Body of pancreas (tissue), 4 donors: ENCODE results near the gene NT5C. TPM values are rescaled to one million over a fixed set of nuclear protein-coding genes. Genes with fewer than 3 reads are reported as not detected.

Experiments used
- ATAC-seq: fragments of 150-250 bp; one replicate; pipeline ENCODE4 v1.9.1; 2016
- DNase-seq, 4 donors: peaks; one replicate each; pipeline ENCODE4 v3.0.0-alpha.2; 2019
- H3K27ac ChIP-seq, 4 donors: fragments of 200-600 bp; sonication (generic); 1 replicate in 3 of 4; 2 replicates in 1 of 4; pipeline versions ENCODE4 v1.5.1 to v1.6.1; 2016 to 2019; ENCODE audit warnings: mild to moderate bottlenecking in 1 of 4, mixed read lengths in 1 of 4, moderate library complexity in 1 of 4
- H3K27me3 ChIP-seq, 2 donors: fragments of 200-600 bp; sonication (generic); one replicate each; pipeline ENCODE4 v1.6.0; 2016; ENCODE audit warnings: mild to moderate bottlenecking in 1 of 2
- H3K36me3 ChIP-seq, 2 donors: fragments of 200-600 bp; sonication (generic); replicated peaks in 1 of 2; 2 replicates each; pipeline ENCODE4 v1.5.1; 2016; ENCODE audit warnings: low read depth in 2 of 2; ENCODE audit not compliant: insufficient read depth in 1 of 2
- H3K4me1 ChIP-seq: fragments of 200-600 bp; sonication (generic); one replicate; pipeline ENCODE4 v1.6.0; 2016
- H3K4me3 ChIP-seq, 2 donors: fragments of 200-600 bp; sonication (generic); 1 replicate in 1 of 2; 2 replicates in 1 of 2; pipeline ENCODE4 v1.5.1; 2016 to 2019
- H3K9me3 ChIP-seq, 3 donors: fragments of 200-600 bp; sonication (generic); 1 replicate in 2 of 3; 2 replicates in 1 of 3; pipeline ENCODE4 v1.5.1; 2016
- CTCF ChIP-seq, 7 experiments: fragments of 450-650 bp in 4 of 7; fragments of 200-600 bp in 3 of 7; sonication (generic) in 3 of 7; IDR thresholded peaks; one replicate each; pipeline ENCODE4 v1.5.1; 2016 to 2019; ENCODE audit warnings: antibody characterized with exemption in 7 of 7
- POLR2A ChIP-seq, 3 donors: fragments of 450-650 bp; IDR thresholded peaks; one replicate each; pipeline ENCODE4 v1.6.1; 2016; ENCODE audit warnings: antibody characterized with exemption in 3 of 3, mild to moderate bottlenecking in 2 of 3
- WGBS, 2 donors: methylation state at CpG; one replicate each; pipeline ENCODE4 v1.1.5; 2017; 5-methylcytosine and 5-hydroxymethylcytosine counted together
- intact Hi-C: fragments of 100-400 bp; cut with DNase I; formaldehyde crosslinking; loops from one replicate; pipeline ENCODE4 v1.15.1; 2023
- total RNA-seq, 2 donors: library from RNA; depleted of rRNA; stranded (reverse); fragments of >200 nt; gene quantifications; one replicate each; pipeline ENCODE4 v1.1.0, GENCODE V29; 2016

The NT5C gene
- total RNA-seq, 2 donors from 2014 or later: 69.9 to 71.3 TPM

- 91 to 94% methylated on average over 19 to 29 of the region's 31 CpGs for WGBS, 2 donors
These were observed 31.5 kb downstream of the NT5C start for GRCh38 chr17:75099881-75100595.

GRCh38 chr17:75098861-75099260 is 32.7 kb downstream of the NT5C start:
- H3K4me3 ChIP-seq: no peak overlapping the region
- intact Hi-C loops: no loop called here
- no peak overlapping the region for H3K27ac ChIP-seq
- 86 to 88% methylated on average over 7 of the region's 7 CpGs for WGBS, 2 donors
- no peak for ATAC-seq
- TF ChIP-seq CTCF (IDR thresholded peaks at IDR 0.05) (no peak), POLR2A (IDR thresholded peaks at IDR 0.05) (no peak)
- DNase-seq: no peak
- no peaks in the 10 kb centered on the region for H3K27me3 ChIP-seq
- no peaks in the 10 kb centered on the region for H3K9me3 ChIP-seq
- peaks cover 14% of the 10 kb centered on the region for H3K4me1 ChIP-seq
- H3K36me3 ChIP-seq: no peaks in the 10 kb centered on the region

More at GRCh38 chr17:75099881-75100595, 31.5 kb downstream of the NT5C start:
- H3K27ac ChIP-seq: no peak overlapping the region
- no peak for ATAC-seq
- peaks cover 16% of the 10 kb centered on the region for H3K4me1 ChIP-seq
- TF ChIP-seq POLR2A (IDR thresholded peaks at IDR 0.05) (no peak), CTCF (IDR thresholded peaks at IDR 0.05) (no peak)
- no peak for DNase-seq
- H3K4me3 ChIP-seq: no peak overlapping the region
- no peaks in the 10 kb centered on the region for H3K9me3 ChIP-seq
- intact Hi-C loops: no loop called here
- no peaks in the 10 kb centered on the region for H3K36me3 ChIP-seq
- no peaks in the 10 kb centered on the region for H3K27me3 ChIP-seq

GRCh38 chr17:75097865-75098264 is 33.7 kb downstream of the NT5C start:
- H3K36me3 ChIP-seq: no peaks in the 10 kb centered on the region
- no peak overlapping the region for H3K4me3 ChIP-seq
- TF ChIP-seq CTCF (IDR thresholded peaks at IDR 0.05) (no peak), POLR2A (IDR thresholded peaks at IDR 0.05) (no peak)
- peaks cover 24% of the 10 kb centered on the region for H3K4me1 ChIP-seq
- no peak overlapping the region for H3K27ac ChIP-seq
- peak in 1 of 4 donors; percentile 38 for DNase-seq
- intact Hi-C loops: no loop called here
- H3K27me3 ChIP-seq: no peaks in the 10 kb centered on the region
- no peak for ATAC-seq
- WGBS, 2 donors: 70 to 72% methylated on average over 6 to 7 of the region's 7 CpGs
- H3K9me3 ChIP-seq: no peaks in the 10 kb centered on the region

GRCh38 chr17:75096082-75096625 is 35.4 kb downstream of the NT5C start:
- peak; percentile 94 for ATAC-seq

More at GRCh38 chr17:75096082-75096625, 35.4 kb downstream of the NT5C start:
- no peaks in the 10 kb centered on the region for H3K9me3 ChIP-seq
- no peaks in the 10 kb centered on the region for H3K36me3 ChIP-seq
- no peak overlapping the region for H3K4me3 ChIP-seq
- DNase-seq: peak; percentile 71 to 90 (median 82)
- 31 to 34% methylated on average over 14 of the region's 14 CpGs for WGBS, 2 donors
- no peak for TF ChIP-seq POLR2A (IDR thresholded peaks at IDR 0.05)
- no peak for TF ChIP-seq CTCF (IDR thresholded peaks at IDR 0.05)
- intact Hi-C loops: no loop called here
- no peaks in the 10 kb centered on the region for H3K27me3 ChIP-seq
- peak overlapping the region; percentile 55 to 81 (median 70) for H3K27ac ChIP-seq
- H3K4me1 ChIP-seq: peaks cover 34% of the 10 kb centered on the region
